ENCODE data around the gene ZNF724.

Gene ZNF724

DNA sequence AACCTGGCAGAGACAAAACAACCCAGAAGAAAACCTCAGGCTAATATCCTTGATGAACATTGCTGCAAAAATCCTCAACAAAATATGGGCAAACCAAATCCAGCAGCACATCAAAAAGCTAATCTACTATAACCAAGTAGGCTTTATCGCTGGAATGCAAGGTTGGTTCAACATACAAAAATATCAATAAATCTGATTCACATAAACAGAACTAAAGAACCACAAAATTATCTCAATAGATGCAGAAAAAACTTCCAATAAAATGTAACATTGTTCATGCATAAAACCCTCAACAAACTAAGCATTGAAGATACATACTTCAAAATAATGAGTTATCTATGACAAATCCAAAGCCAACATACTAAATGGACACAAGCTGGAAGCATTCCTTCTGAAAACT is 8.8 kb downstream of the ZNF724 start:
- H3K36me3 ChIP-seq (ENCODE audit: insufficient read depth, insufficient read length, low read length), result peaks cover 90% of the 10 kb centered on the region

DNA sequence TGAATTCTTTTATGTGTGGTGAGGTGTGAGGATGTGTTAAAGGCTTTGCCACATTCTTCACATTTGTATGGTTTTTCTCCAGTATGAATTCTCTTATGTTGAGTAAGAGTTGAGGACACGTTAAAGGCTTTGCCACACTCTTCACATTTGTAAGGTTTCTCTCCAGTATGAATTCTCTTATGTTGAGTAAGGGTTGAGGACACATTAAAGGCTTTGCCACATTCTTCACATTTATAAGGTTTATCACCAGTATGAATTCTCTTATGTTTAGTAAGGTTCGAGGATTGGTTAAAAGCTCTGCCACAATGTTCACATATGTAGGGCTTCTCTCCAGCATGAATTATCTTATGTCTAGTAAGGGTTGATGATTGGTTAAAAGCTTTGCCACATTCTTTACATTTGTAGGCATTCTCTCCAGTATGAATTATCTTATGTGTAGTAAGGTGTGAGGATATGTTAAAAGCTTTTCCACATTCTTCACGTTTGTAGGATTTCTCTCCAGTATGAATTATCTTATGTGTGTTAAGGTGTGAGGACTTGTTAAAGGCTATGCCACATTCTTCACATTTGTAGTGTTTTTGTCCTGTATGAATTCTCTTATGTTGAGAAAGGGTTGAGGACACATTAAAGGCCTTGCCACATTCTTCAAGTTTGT is 27.1 kb downstream of the ZNF724 start:
- H3K4me1 ChIP-seq (ENCODE audit: insufficient read depth, insufficient read length), result no peaks in the 10 kb centered on the region
- no peak overlapping the region for H3K9ac ChIP-seq (ENCODE audit: insufficient read length, low read depth)
- peaks cover 90% of the 10 kb centered on the region for H3K36me3 ChIP-seq (ENCODE audit: insufficient read depth, insufficient read length, low read length)
- DNase-seq (ENCODE audit: low read depth, low spot score), result no peak
- H3K9me3 ChIP-seq (ENCODE audit: insufficient read depth, low read length), result peaks cover 100% of the 10 kb centered on the region
- no peaks in the 10 kb centered on the region for H3K27me3 ChIP-seq (ENCODE audit: insufficient read depth, insufficient read length)
- H3K4me3 ChIP-seq (ENCODE audit: insufficient read length, low read depth), result no peak overlapping the region
- TF ChIP-seq ZNF274 (IDR thresholded peaks at IDR 0.05; ENCODE audit: low read depth, low read length) (peak; percentile 86), YY1 (IDR thresholded peaks at IDR 0.05; ENCODE audit: insufficient read depth, insufficient read length) (no peak)

More for the DNA sequence above, 8.8 kb downstream of the ZNF724 start:
- Histone ChIP-seq H3K4me1 (ENCODE audit: insufficient read depth, insufficient read length) (no peaks in the 10 kb centered on the region), H3K4me3 (ENCODE audit: insufficient read length, low read depth) (no peak overlapping the region), H3K27me3 (ENCODE audit: insufficient read depth, insufficient read length) (no peaks in the 10 kb centered on the region), H3K9ac (ENCODE audit: insufficient read length, low read depth) (no peak overlapping the region), H3K9me3 (ENCODE audit: insufficient read depth, low read length) (peaks cover 81% of the 10 kb centered on the region)
- TF ChIP-seq YY1 (IDR thresholded peaks at IDR 0.05; ENCODE audit: insufficient read depth, insufficient read length) (no peak), ZNF274 (IDR thresholded peaks at IDR 0.05; ENCODE audit: low read depth, low read length) (no peak), SUZ12 (IDR thresholded peaks at IDR 0.05; ENCODE audit: extremely low read depth, insufficient read depth, insufficient read length) (no peak)
- no peak for DNase-seq (ENCODE audit: low read depth, low spot score)

DNA sequence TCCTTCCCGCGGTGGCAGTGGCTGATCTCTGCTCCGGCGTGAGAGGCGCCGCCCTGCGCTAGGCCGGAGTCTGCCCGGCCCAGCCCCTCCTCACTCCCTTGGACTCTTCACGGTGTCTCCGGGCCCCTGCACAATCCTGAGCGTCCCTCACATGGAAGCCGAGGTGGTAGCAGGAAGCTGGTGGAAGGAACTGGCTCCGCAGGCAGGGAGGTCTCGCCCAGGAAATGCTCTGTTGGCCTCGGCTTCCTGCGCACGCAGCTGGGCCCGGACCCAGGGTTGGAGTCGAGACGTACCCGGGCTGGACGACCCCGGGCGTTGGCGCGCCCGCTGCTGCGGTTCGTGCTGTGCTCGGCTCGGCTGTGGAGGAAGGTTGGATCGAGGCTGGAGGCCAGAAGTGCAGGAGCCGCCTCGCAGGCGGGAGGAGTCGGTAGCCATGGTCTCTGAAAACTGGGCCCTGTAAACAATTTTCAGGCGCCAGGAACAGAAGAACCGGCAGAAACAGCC is 46.3 kb downstream of the ZNF724 start:
- no peak for DNase-seq (ENCODE audit: low read depth, low spot score)
- Histone ChIP-seq H3K9ac (ENCODE audit: insufficient read length, low read depth) (no peak overlapping the region), H3K4me1 (ENCODE audit: insufficient read depth, insufficient read length) (no peaks in the 10 kb centered on the region), H3K4me3 (ENCODE audit: insufficient read length, low read depth) (no peak overlapping the region), H3K36me3 (ENCODE audit: insufficient read depth, insufficient read length, low read length) (no peaks in the 10 kb centered on the region), H3K27me3 (ENCODE audit: insufficient read depth, insufficient read length) (no peaks in the 10 kb centered on the region), H3K9me3 (ENCODE audit: insufficient read depth, low read length) (no peaks in the 10 kb centered on the region)
- TF ChIP-seq YY1 (IDR thresholded peaks at IDR 0.05; ENCODE audit: insufficient read depth, insufficient read length) (no peak), SUZ12 (IDR thresholded peaks at IDR 0.05; ENCODE audit: extremely low read depth, insufficient read depth, insufficient read length) (no peak), ZNF274 (IDR thresholded peaks at IDR 0.05; ENCODE audit: low read depth, low read length) (no peak)

DNA sequence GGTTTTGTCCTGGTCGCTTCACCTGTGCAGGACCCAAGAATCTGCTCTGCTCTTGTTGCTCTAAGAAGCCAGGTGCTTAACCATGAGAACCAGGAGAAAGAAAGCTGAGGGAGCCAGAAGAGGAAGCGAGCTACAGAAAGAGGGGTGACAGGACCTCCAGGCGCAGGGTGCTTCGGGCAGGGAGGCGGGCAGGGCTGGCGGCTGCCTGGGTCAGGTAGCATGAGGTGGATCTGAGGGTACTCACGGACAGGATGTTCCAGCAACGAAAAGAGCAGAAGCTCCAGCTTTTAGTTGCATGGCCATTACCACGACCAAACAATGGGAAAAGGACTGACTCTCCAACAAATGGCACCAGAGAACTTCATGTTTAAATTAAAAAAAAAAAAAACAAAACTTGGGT is 59.9 kb downstream of the ZNF724 start:
- no peak for TF ChIP-seq SUZ12 (IDR thresholded peaks at IDR 0.05; ENCODE audit: extremely low read depth, insufficient read depth, insufficient read length)
- no peak for TF ChIP-seq ZNF274 (IDR thresholded peaks at IDR 0.05; ENCODE audit: low read depth, low read length)
- TF ChIP-seq YY1 (IDR thresholded peaks at IDR 0.05; ENCODE audit: insufficient read depth, insufficient read length), result no peak
- Histone ChIP-seq H3K9ac (ENCODE audit: insufficient read length, low read depth) (no peak overlapping the region), H3K4me3 (ENCODE audit: insufficient read length, low read depth) (no peak overlapping the region), H3K9me3 (ENCODE audit: insufficient read depth, low read length) (no peaks in the 10 kb centered on the region; the same call in 1 of the 2 replicates), H3K4me1 (ENCODE audit: insufficient read depth, insufficient read length) (no peaks in the 10 kb centered on the region), H3K27me3 (ENCODE audit: insufficient read depth, insufficient read length) (no peaks in the 10 kb centered on the region), H3K36me3 (ENCODE audit: insufficient read depth, insufficient read length, low read length) (no peaks in the 10 kb centered on the region)
- no peak for DNase-seq (ENCODE audit: low read depth, low spot score)

DNA sequence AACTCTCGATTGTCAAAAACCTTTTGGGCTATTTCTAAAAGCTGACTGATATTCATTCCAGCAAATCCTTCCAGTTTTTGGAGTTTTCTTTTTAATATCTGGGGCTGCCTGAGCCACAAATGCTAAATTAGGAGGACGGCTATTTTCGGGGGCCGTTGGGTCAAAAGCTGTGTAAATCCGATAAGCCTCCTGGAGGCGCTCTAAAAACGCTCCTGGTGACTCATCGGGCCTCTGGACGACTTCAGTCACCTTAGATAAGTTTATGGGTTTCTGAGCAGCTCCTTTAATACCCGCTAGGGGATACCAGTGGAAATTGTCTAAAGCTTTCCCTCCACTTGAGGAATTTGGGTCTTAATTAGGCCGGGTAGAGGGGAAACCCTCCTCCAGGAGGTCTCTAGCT is 66.9 kb downstream of the ZNF724 start:
- H3K9me3 ChIP-seq (ENCODE audit: insufficient read depth, low read length), result no peaks in the 10 kb centered on the region
- no peak for TF ChIP-seq SUZ12 (IDR thresholded peaks at IDR 0.05; ENCODE audit: extremely low read depth, insufficient read depth, insufficient read length)
- TF ChIP-seq ZNF274 (IDR thresholded peaks at IDR 0.05; ENCODE audit: low read depth, low read length), result no peak
- no peak for TF ChIP-seq YY1 (IDR thresholded peaks at IDR 0.05; ENCODE audit: insufficient read depth, insufficient read length)

More for the DNA sequence above, 66.9 kb downstream of the ZNF724 start:
- no peak for DNase-seq (ENCODE audit: low read depth, low spot score)
- no peaks in the 10 kb centered on the region for H3K27me3 ChIP-seq (ENCODE audit: insufficient read depth, insufficient read length)
- H3K9ac ChIP-seq (ENCODE audit: insufficient read length, low read depth), result no peak overlapping the region
- H3K4me1 ChIP-seq (ENCODE audit: insufficient read depth, insufficient read length), result no peaks in the 10 kb centered on the region
- H3K4me3 ChIP-seq (ENCODE audit: insufficient read length, low read depth), result no peak overlapping the region
- H3K36me3 ChIP-seq (ENCODE audit: insufficient read depth, insufficient read length, low read length), result no peaks in the 10 kb centered on the region

Measured in NT2/D1 (cell line).